Fibroblast of pulmonary artery (primary cell): ENCODE results near the gene CAPZA3.

Source experiments
- DNase-seq: peaks from one replicate; pipeline ENCODE4 v3.0.0-alpha.2; 2010; ENCODE audit warnings: low read depth
- H3K4me3 ChIP-seq: replicated peaks from 2 replicates; pipeline ENCODE4 v1.5.1; 2011; ENCODE audit warnings: low read depth, mild to moderate bottlenecking, control low read depth, low read length, moderate library complexity
- TF ChIP-seq, protein P1 (sequence below): IDR thresholded peaks from 2 replicates; pipeline ENCODE4 v1.5.1; 2011; ENCODE audit warnings: mild to moderate bottlenecking, control low read depth, low read length, inconsistent platforms; ENCODE audit errors: missing control alignments

Gene CAPZA3

DNA sequence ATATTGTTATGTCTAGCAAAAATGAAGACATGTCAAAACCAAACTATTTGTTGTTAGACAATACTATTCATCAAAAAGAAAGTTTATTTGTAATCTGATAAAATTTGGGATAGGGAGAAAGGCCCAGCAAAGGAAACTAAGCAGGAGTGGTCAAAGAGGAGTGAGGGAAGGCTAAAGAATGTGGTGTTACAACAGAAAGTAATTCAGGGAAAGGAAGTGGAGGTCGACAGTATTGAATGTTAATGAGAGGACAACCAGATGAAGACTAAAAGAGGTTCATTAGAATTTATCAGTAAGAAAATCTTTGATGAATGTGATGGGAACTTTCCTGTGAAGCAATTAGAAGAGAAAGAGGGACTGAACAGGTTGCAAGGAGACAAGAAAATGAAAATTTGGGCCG is 34.0 kb upstream of the CAPZA3 start:
- DNase-seq: no peak
- TF ChIP-seq, protein P1, sequence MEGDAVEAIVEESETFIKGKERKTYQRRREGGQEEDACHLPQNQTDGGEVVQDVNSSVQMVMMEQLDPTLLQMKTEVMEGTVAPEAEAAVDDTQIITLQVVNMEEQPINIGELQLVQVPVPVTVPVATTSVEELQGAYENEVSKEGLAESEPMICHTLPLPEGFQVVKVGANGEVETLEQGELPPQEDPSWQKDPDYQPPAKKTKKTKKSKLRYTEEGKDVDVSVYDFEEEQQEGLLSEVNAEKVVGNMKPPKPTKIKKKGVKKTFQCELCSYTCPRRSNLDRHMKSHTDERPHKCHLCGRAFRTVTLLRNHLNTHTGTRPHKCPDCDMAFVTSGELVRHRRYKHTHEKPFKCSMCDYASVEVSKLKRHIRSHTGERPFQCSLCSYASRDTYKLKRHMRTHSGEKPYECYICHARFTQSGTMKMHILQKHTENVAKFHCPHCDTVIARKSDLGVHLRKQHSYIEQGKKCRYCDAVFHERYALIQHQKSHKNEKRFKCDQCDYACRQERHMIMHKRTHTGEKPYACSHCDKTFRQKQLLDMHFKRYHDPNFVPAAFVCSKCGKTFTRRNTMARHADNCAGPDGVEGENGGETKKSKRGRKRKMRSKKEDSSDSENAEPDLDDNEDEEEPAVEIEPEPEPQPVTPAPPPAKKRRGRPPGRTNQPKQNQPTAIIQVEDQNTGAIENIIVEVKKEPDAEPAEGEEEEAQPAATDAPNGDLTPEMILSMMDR: no peak
- no peak overlapping the region for H3K4me3 ChIP-seq

DNA sequence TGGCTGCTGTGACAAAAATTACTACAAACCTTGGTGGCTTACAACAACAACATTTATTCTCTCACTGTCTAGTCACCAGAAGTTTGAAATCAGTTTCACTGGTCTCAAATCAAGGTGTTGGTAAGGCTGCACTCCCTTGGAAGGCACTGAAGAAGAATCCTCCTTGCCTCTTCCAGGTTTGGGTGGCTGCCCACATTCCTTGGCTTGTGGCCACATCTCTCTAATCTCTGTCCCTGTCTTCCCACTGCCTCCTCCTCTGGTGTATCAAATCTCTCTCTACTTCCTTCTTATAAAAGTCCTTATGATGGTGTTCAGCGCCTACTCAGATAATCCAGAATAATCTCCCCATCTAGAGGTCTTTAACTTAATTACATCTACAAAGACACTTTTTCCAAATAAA is 31.1 kb upstream of the CAPZA3 start:
- DNase-seq: peak; percentile 22
- no peak overlapping the region for H3K4me3 ChIP-seq
- TF ChIP-seq, protein P1: no peak

DNA sequence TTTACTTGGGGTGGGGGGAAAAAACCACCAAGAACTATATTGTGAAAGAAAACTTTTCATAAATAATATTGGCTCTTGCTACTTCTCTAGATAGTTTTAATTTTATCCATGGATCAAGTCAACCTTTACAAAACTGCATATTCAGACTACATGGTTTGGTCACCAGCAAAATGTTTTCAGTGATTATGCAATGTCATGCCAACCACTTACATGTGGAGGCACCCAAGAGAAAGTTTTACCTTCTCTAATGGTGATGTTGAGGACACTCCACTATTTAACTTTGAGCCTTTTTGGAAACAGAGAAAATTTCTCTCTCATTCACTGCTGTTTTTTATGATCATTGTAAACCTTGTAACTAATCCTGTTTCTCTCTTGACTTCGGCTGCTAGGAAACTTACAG is 21.7 kb upstream of the CAPZA3 start:
- no peak for DNase-seq
- TF ChIP-seq, protein P1: no peak
- H3K4me3 ChIP-seq: no peak overlapping the region

DNA sequence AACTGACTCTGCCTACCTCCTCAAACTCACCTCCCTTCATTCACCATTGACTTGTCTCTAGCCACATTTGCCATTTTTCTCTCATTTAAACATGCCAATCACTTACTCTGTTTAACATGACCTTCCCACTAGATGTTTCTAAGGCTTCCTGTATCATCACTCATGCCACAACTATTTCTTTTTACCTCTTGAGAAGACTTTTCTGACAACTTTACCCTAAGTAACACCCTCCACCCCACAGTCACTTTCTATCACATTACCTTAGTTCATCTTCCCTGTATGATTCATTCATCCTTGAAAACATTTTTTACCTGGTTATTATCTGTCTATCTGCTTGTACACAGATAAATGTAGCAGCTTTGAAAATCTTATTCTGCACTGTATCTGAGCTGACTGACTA is 19.5 kb upstream of the CAPZA3 start:
- DNase-seq: no peak
- H3K4me3 ChIP-seq: no peak overlapping the region
- TF ChIP-seq, protein P1: no peak

DNA sequence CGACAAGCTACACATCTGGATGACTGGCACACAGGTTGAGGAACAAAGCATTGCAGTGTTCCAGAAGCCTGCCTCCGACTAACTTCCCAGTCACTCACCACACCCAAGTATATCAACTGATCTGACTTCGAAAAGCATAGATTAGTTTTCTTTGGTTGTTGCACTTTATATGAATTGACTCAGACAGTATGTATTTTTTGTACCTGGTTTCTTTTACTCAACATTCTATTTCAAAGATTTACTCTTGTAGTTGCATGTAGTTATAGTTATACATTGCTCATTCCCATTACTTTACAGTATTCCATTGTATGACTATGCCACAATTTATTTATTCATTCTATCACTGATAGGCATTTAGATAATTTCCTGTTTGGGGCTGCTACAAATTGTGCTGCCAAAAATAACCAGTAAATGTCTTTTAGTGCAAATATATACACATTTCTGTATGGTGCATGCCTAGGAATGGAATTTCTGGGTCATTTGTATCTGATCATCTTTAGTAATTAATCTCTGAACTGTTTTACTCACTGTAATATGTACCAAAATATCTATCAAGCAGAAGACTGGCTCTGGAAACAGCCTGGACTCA is 17.9 kb upstream of the CAPZA3 start:
- no peak for DNase-seq
- TF ChIP-seq, protein P1: no peak
- no peak overlapping the region for H3K4me3 ChIP-seq

DNA sequence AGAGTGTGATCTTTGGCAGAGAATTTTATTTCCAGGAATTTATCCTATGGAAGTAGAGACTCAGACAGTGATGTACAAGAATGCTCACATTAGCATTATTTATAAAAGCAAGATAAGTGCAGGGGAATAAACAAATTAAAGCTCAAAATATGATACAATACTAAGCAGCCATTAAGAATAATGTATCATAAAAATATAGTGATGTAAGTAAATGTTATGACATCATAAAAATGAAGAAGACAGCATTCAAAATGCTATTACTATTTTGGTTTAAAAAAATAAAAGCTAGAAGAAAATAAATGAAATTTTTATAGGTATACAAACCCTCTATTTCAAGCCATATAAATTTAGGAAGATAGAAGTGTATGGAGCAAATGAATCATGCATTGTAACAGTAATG is 17.2 kb upstream of the CAPZA3 start:
- H3K4me3 ChIP-seq: no peak overlapping the region
- TF ChIP-seq, protein P1: no peak

DNA sequence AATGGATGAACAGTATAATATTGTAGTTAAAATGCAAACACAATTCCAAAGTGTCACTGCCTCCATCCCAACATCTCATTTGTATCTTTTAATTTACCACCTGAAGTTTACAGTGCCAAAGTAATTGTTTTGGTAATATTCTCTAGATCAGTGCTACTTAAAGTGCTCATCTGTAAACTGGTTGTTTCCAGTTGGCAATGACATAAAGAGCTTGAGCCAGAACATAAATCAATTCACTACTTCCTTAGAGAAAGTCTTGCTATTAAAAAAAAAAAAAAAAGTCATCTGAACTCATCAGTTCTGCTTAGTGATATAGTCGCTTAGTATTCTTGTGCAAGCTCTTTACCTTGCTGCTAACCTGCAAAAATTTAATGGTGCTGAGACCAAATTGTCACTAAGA is 16.5 kb upstream of the CAPZA3 start:
- no peak for DNase-seq
- TF ChIP-seq, protein P1: no peak

More for the DNA sequence above, 17.2 kb upstream of the CAPZA3 start:
- DNase-seq: no peak

More for the DNA sequence above, 16.5 kb upstream of the CAPZA3 start:
- no peak overlapping the region for H3K4me3 ChIP-seq
